ENCODE data around the gene TEC. TPM values are rescaled to one million over a fixed set of nuclear protein-coding genes. Genes with fewer than 3 reads are reported as not detected.

The TEC gene
- total RNA-seq, 5 donors from 2014 or later (not counting 1 experiment from before 2014, with no cell fraction given): 1.7 to 5.4 (median 2.5) TPM

Other genes with a start within 250 kb of the TEC start
- 100 to 1,000 TPM in 1 of 5 donors, 10 to 100 TPM in 4; 55.3 to 161 (median 77.9) TPM for gene TXK, start 135.6 kb downstream of the TEC start, total RNA-seq
- 10 to 100 TPM; 61.5 to 75.2 (median 70.5) TPM for gene SLAIN2, start 71.7 kb upstream of the TEC start, total RNA-seq
- under 1 TPM in 1 of 5 donors, not detected in 4; 0.40 TPM for gene SLC10A4, start 213.5 kb upstream of the TEC start, total RNA-seq
- gene ZAR1, start 220.4 kb upstream of the TEC start, total RNA-seq: not detected

All from T-cell (primary cell).